CD4-positive, alpha-beta T cell (primary cell): ENCODE data around the gene WBP2NL. TPM values are rescaled to one million over a fixed set of nuclear protein-coding genes. Genes with fewer than 3 reads are reported as not detected.

Experiments used
- ATAC-seq: fragments of 200-7000 bp; cut with Tn5 transposase; one replicate; pipeline ENCODE4 v1.10.0; 2022; ENCODE audit warnings: mild to moderate bottlenecking; ENCODE audit not compliant: poor library complexity
- CTCF ChIA-PET: fragments of 350-600 bp; sonication (Branson Sonifier 250); formaldehyde crosslinking; loops from one replicate; lab custom pipeline; 2021; ENCODE audit warnings: antibody characterized with exemption, inconsistent platforms; lab: Charles Lee
- POLR2A ChIA-PET: fragments of 350-600 bp; sonication (Branson Sonifier 250); formaldehyde crosslinking; loops from one replicate; lab custom pipeline; 2021; ENCODE audit warnings: antibody characterized with exemption, inconsistent platforms; lab: Charles Lee
- DNase-seq, 14 experiments: peaks; one replicate each; pipeline ENCODE4 v3.0.0-alpha.2; 2013 to 2020; ENCODE audit warnings: mixed read lengths in 2 of 14
- H3K27ac ChIP-seq, 2 donors: one replicate each; pipeline versions ENCODE4 v1.5.1 to v1.7.0; 2013; ENCODE audit warnings: low read length in 2 of 2, low read depth in 1 of 2, mild to moderate bottlenecking in 1 of 2
- H3K27me3 ChIP-seq, 2 experiments: 1 replicate in 1 of 2; 2 replicates in 1 of 2; pipeline versions ENCODE4 v1.6.1 to v1.7.0; 2013; ENCODE audit warnings: low read length in 2 of 2, control low read depth in 1 of 2, mild to moderate bottlenecking in 1 of 2, moderate library complexity in 1 of 2; ENCODE audit not compliant: insufficient read depth in 2 of 2, control insufficient read depth in 1 of 2
- H3K36me3 ChIP-seq: one replicate; pipeline ENCODE4 v1.6.1; 2013; ENCODE audit warnings: low read length, control low read depth; ENCODE audit not compliant: insufficient read depth
- H3K4me1 ChIP-seq: one replicate; pipeline ENCODE4 v1.6.1; 2013; ENCODE audit warnings: low read length, control low read depth; ENCODE audit not compliant: insufficient read depth
- H3K4me3 ChIP-seq: one replicate; pipeline ENCODE4 v1.5.1; 2013; ENCODE audit warnings: mild to moderate bottlenecking, low read length, moderate library complexity
- H3K9me3 ChIP-seq, 2 experiments: 1 replicate in 1 of 2; 2 replicates in 1 of 2; pipeline versions ENCODE4 v1.6.1 to v1.7.0; 2013; ENCODE audit warnings: low read length in 2 of 2, mild to moderate bottlenecking in 2 of 2, control low read depth in 1 of 2, moderate library complexity in 1 of 2; ENCODE audit not compliant: control insufficient read depth in 1 of 2, insufficient read depth in 1 of 2
- H3K27ac Mint-ChIP-seq: one replicate; pipeline ENCODE4 v1.8.0; 2020; ENCODE audit warnings: mixed read lengths
- H3K27me3 Mint-ChIP-seq: one replicate; pipeline ENCODE4 v1.8.0; 2021; ENCODE audit warnings: mixed read lengths
- H3K36me3 Mint-ChIP-seq: one replicate; pipeline ENCODE4 v1.8.0; 2021; ENCODE audit warnings: low read depth, mixed read lengths
- H3K4me1 Mint-ChIP-seq: one replicate; pipeline ENCODE4 v1.8.0; 2021; ENCODE audit warnings: low read depth, mixed read lengths
- H3K4me3 Mint-ChIP-seq: one replicate; pipeline ENCODE4 v1.8.0; 2020; ENCODE audit warnings: mild to moderate bottlenecking, mixed read lengths
- H3K9me3 Mint-ChIP-seq: one replicate; pipeline ENCODE4 v1.8.0; 2020; ENCODE audit warnings: mixed read lengths
- CTCF ChIP-seq: fragments of 200-600 bp; IDR thresholded peaks from one replicate; pipeline ENCODE4 v1.8.0; 2022; ENCODE audit warnings: antibody characterized with exemption, mild to moderate bottlenecking
- intact Hi-C, 2 experiments: fragments of 100-400 bp; cut with DNase I in 1 of 2; cut with micrococcal nuclease in 1 of 2; formaldehyde crosslinking; loops; one replicate each; pipeline versions ENCODE4 v1.15.1 to v1.9.0; 2023 to 2025; cut with DNase I, micrococcal nuclease
- total RNA-seq, 174 experiments: library from RNA in 2 of 174; stranded (reverse) in 2 of 174; gene quantifications; one replicate each; pipeline ENCODE4 v1.2.3 and lab custom pipeline; 2021 to 2026

Gene WBP2NL
- total RNA-seq, 2 experiments from 2014 or later = 0.38 to 1.7 TPM

GRCh38 chr22:42067671-42068251, 69.2 kb downstream of the WBP2NL start:
- no peak for TF ChIP-seq CTCF
- H3K9me3 Mint-ChIP-seq = no peaks in the 10 kb centered on the region
- no peak for DNase-seq
- intact Hi-C loops = loop anchor here in 1 of 2 experiments (2.0 kb wide), 1 partner anchor 25 kb away; no protein-coding TSS in a partner anchor
- no peak overlapping the region for H3K27ac Mint-ChIP-seq
- POLR2A ChIA-PET = interaction anchor here (4.3 kb wide), 1 partner anchor 12 kb away, joined by 43 read pairs; the partner anchor contains the start of gene SMDT1
- ATAC-seq = no peak
- peaks cover 52% of the 10 kb centered on the region for H3K36me3 Mint-ChIP-seq
- CTCF ChIA-PET = no interaction called here
- H3K27me3 ChIP-seq = no peaks in the 10 kb centered on the region
- peaks cover 38% of the 10 kb centered on the region for H3K4me1 Mint-ChIP-seq
- H3K4me3 ChIP-seq = no peak overlapping the region
- H3K27ac ChIP-seq = no peak overlapping the region
- H3K9me3 ChIP-seq = no peaks in the 10 kb centered on the region
- no peaks in the 10 kb centered on the region for H3K27me3 Mint-ChIP-seq
- H3K4me3 Mint-ChIP-seq = no peak overlapping the region
- H3K4me1 ChIP-seq = peaks cover 33% of the 10 kb centered on the region
- peaks cover 29% of the 10 kb centered on the region for H3K36me3 ChIP-seq

- ChIA-PET POLR2A (interaction anchor here (4.3 kb wide), 1 partner anchor 11 kb away, joined by 43 read pairs; the partner anchor contains the start of gene SMDT1), CTCF (no interaction called here)
- Mint-ChIP-seq H3K4me1 (peaks cover 44% of the 10 kb centered on the region), H3K36me3 (peaks cover 46% of the 10 kb centered on the region), H3K4me3 (peak overlapping the region; percentile 95), H3K27me3 (no peaks in the 10 kb centered on the region), H3K27ac (no peak overlapping the region), H3K9me3 (no peaks in the 10 kb centered on the region)
- no peak overlapping the region for H3K4me3 ChIP-seq
- peaks cover 33% of the 10 kb centered on the region for H3K4me1 ChIP-seq
- DNase-seq (no peak), ATAC-seq (no peak)
- intact Hi-C loops = loop anchor here in 1 of 2 experiments (2.0 kb wide), 1 partner anchor 25 kb away; no protein-coding TSS in a partner anchor
- H3K27ac ChIP-seq = no peak overlapping the region
- H3K27me3 ChIP-seq = no peaks in the 10 kb centered on the region
- H3K36me3 ChIP-seq = peaks cover 24% of the 10 kb centered on the region
- no peak for TF ChIP-seq CTCF
- H3K9me3 ChIP-seq = no peaks in the 10 kb centered on the region
Observed at GRCh38 chr22:42068291-42068690, 69.7 kb downstream of the WBP2NL start.

- CTCF ChIA-PET = interaction anchor here (1.5 to 2.0 kb wide), 2 partner anchors 10 to 21 kb away, joined by 3 to 11 read pairs; partner anchors contain the start of genes NDUFA6 and SMDT1
Observed at GRCh38 chr22:42069801-42070516, 71.4 kb downstream of the WBP2NL start.

More at GRCh38 chr22:42069801-42070516, 71.4 kb downstream of the WBP2NL start:
- no peaks in the 10 kb centered on the region for H3K27me3 Mint-ChIP-seq
- Histone ChIP-seq H3K36me3 (peaks cover 24% of the 10 kb centered on the region), H3K27ac (peak overlapping the region; percentile 74 to 76), H3K27me3 (no peaks in the 10 kb centered on the region), H3K4me1 (peaks cover 49% of the 10 kb centered on the region), H3K4me3 (peak overlapping the region; percentile 84), H3K9me3 (no peaks in the 10 kb centered on the region)
- intact Hi-C loops = loop anchor here (2.0 to 10.0 kb wide), 4 partner anchors 23 to 545 kb away; partner anchors contain the start of genes POLDIP3 (in 1 of the 2) and WBP2NL (in 1 of the 2)
- H3K4me3 Mint-ChIP-seq = peak overlapping the region; percentile 95
- TF ChIP-seq CTCF = no peak
- peak in 2 of 14 experiments; percentile 10 to 49 for DNase-seq
- H3K36me3 Mint-ChIP-seq = peaks cover 36% of the 10 kb centered on the region
- no peaks in the 10 kb centered on the region for H3K9me3 Mint-ChIP-seq
- POLR2A ChIA-PET = interaction anchor here (0.8 to 4.3 kb wide), 5 partner anchors 9 to 374 kb away, joined by 3 to 43 read pairs (median 6); partner anchors contain the start of genes NDUFA6, SMDT1 and WBP2NL
- peaks cover 52% of the 10 kb centered on the region for H3K4me1 Mint-ChIP-seq
- peak overlapping the region; percentile 95 for H3K27ac Mint-ChIP-seq
- no peak for ATAC-seq
